GM21529 (cell line): ENCODE measurements around the gene EPC2.
"Not testable (repeated sequence)": the region's sequence is repeated elsewhere in the genome, so short reads cannot be mapped to it uniquely, and the experiment has no call there.

Source experiments
- ATAC-seq: cut with Tn5 transposase; IDR thresholded peaks from one replicate; pipeline ENCODE4 v1.9.1; 2021; ENCODE audit not compliant: unreplicated experiment

The EPC2 gene

DNA sequence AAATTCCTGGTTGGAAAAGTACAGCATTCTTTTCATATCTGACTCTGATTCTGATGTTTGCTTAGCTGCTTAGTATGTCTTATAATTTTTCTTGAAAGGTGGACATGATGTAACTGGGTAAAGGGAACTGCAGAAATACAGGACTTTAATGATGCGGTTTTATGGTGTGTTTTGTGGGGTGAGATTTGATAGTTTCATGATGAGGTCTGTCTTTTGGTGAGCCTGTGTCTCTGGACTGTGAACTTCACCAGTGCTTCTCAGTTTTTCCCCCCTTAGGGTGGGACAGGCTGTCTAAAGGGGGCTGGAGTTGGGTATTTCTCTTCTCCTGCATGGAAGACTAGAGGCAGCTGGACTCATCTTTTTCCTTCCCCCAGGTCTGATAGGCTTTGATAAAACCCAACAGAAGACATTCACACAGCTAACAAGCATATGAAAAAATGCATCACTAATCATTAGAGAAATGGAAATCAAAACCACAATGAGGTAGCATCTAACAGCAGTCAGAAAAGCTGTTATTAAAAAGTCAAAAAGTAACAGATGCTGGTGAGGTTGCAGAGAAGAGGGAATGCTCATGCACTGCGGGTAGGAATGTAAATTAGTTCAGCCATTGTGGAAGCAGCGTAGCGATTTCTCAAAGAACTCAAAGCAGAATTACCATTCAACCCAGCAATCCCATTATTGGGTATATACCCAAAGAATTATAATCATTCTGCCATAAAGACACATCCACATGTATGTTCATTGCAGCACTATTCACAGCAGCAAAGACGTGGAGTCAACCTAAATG lies 77.6 kb downstream of the EPC2 start:
- no peak for ATAC-seq

DNA sequence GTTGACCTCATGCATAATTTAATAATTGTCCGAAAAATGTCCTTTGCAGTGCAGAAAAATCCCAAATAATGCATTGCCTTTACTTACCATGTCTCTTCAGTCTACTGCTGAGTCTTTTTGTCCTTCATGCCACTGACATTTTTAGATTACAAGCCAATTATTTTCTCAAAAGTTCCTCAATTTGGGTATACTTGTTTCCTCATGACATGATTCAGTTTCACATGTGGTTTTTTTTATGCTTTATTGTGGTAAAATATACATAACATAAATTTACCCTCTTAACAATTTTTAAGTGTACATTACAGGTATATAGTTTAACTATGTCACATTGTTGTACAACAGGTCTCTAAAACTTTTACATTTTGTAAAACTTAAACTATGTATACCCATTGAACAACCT lies 81.0 kb downstream of the EPC2 start:
- peak; percentile 2 for ATAC-seq

DNA sequence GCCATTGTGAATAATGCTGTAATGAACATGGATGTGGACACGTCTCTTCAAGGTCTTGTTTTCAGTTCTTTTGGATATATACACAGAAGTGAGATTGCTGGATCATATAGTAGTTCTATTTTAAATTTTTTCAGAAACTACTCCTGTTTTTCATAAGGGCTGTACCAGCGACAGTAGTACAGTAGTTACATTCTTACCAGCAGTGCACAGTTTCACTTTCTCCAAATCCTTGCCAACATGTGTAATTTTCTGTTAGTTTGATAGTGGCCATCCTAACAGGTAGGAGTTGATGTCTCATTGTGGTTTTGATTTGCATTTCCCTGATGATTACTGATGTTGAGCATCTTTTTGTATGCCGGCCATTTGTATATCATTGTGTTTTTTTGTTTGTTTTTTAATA lies 81.7 kb downstream of the EPC2 start:
- ATAC-seq = peak; percentile 68

DNA sequence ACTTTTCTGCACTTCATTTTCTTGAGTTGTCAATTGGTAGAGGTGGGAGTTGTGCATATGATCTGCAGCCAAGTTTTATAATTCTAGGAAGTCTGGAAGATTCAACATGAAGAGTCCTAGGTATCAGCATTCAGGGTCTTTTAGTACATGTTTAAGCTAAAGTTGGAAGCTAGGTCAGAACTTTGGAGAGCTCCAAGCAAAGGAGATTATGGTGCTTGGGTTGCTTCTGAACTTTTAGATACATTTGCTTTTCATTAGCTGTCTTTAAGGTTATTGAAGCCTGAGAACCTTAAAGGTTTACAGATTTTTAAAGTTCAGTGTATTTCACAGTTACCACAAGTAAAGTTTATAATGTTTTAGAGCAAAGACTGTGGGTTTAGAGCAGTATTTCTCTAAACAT lies 85.5 kb downstream of the EPC2 start:
- ATAC-seq = no peak

GRCh38 chr2:148737742-148738141 lies 93.2 kb downstream of the EPC2 start:
- ATAC-seq = no peak

- no peak for ATAC-seq
Observed at GRCh38 chr2:148739454-148740105, 95.0 kb downstream of the EPC2 start.

DNA sequence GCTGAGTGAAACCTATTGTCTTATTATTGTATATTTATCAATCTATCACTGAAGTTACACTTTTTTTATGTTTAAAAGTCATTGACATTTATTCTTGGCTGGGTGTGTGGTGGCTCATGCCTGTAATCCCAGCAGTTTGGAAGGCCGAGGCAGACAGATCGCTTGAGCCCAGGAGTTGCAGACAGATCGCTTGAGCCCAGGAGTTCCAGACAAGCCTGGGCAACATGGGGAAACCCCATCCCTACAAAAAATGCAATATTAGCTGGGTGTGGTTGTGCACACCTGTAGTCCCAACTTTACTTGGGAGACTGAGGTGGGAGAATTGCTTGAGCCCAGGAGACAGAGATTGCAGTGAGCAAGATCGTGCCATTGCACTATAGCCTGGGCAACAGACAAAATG lies 97.8 kb downstream of the EPC2 start:
- no peak for ATAC-seq

DNA sequence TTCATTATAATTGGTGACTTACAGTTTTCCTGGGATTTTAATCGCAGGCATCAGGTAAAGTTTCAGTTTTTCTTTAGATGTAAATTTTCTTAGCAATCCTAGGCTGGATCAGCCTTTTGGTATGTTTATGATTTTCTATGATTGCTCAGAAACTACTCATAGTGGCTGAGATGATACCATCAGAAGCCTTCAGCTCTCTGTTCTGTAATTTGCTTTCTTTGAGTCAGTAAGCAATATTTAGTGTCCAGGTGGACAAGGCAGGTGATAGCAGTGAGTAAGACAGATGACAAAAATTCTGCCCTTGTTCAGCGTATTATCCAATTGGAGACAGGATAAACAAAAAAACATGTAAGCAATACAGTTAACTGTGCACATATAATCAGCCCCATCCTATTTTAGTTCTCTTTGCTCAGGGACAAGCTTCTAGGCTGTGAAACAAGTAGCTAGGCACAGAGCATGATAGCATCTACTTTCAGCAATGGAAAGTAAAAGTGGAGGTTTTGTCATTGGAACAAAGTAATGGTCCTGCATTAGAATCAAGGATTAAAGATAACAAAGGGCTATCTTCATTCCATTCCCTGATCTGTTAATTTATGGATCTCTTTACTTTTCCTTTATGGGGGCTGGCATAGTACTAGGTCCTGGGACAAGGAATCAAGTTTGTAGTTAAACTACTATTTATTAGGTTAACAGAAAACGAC lies 100.8 kb downstream of the EPC2 start:
- ATAC-seq = no peak

DNA sequence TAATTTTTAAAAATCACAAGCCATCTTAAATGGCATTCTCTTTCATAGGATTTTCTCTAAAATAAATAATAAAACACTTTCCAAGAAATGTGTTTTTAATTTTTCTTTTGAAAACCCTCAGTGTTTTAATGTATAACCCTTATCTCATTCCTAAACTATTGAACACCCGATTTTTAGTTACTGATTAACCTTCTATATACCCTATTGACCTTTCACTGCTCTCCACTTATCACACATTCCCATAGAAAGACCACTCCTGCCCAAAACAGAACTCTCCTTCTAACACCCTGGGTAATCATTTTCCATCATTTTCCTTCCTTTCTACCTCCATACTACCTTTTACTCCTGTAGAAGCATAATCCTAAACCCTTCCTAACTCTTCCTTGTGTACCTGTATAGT lies 102.4 kb downstream of the EPC2 start:
- no peak for ATAC-seq

DNA sequence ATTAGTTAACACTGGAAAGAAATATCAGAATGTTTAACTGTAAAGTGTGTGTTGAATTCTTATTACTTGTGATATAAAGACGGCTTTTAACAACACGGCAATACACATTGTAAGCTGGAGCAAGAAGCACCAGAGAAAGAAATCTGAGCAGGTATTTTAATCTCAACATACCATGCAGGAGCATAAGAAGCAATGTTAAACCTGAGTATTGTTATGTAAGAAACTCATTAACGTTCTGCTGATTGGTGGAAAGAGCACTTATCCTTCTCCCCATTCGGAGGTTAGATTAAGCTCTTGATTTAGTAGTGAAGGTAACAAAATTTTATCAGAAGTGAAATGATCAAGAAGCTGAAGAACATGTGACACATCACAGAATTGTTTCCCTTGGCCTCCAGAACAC lies 107.4 kb downstream of the EPC2 start:
- no peak for ATAC-seq

- ATAC-seq = no peak
Observed at GRCh38 chr2:148752977-148753376, 108.4 kb downstream of the EPC2 start.

GRCh38 chr2:148754864-148755263 lies 110.3 kb downstream of the EPC2 start:
- no peak for ATAC-seq

GRCh38 chr2:148756292-148756975 lies 111.9 kb downstream of the EPC2 start:
- no peak for ATAC-seq

- ATAC-seq = no peak
Observed at GRCh38 chr2:148764815-148765214, 120.3 kb downstream of the EPC2 start.

- no peak for ATAC-seq
Observed at GRCh38 chr2:148770047-148770446, 125.5 kb downstream of the EPC2 start.

- ATAC-seq = no peak
Observed at GRCh38 chr2:148781544-148781943, 137.0 kb downstream of the EPC2 start.

- ATAC-seq = no peak
Observed at GRCh38 chr2:148789059-148789458, 144.5 kb downstream of the EPC2 start.

GRCh38 chr2:148790172-148790571 lies 145.6 kb downstream of the EPC2 start:
- ATAC-seq = not testable (repeated sequence)

- no peak for ATAC-seq
Observed at GRCh38 chr2:148794558-148794957, 150.0 kb downstream of the EPC2 start.

DNA sequence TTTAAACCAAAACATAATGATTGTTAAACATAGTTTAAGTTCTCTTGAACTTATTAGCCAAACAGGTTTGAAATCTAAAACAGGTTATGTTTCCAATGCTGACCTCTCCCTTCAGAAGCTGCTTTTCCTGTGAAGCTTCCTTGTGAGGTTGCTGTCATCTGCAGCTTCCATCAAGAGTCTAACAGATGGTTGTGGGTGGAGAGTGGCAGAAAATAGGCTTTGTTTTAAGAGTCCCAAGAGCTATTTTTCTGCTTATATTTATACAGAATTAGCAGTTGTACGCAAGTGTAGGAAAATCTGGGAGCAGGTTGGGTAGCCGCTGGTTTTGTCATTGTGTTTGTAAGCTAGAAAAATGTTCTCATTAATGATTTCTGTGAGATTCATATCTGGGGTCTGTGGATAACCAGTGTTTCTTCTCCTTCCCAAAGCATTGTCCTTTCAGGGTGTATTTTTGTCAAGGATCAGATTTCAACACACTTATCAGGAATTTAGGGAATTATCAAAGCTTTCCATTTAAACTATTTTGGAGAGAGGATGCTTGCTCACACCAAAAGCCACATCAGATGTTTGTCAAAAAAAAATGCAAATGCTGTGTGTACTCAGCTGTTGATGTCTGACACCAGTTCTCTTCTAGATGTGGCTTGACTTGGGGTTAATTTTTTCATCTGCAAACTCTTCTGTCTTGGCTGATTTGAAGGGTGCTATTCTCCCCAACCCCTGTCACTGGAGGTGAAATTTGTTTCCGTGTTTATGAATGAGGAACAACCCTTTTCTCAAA lies 152.4 kb downstream of the EPC2 start:
- no peak for ATAC-seq
